K562 (cell line): ENCODE measurements around the gene DAB2IP. TPM values are rescaled to one million over a fixed set of nuclear protein-coding genes. Genes with fewer than 3 reads are reported as not detected.

Experiments
- ATAC-seq: fragments of 200-7000 bp; cut with Tn5 transposase; 3 replicates; pipeline ENCODE4 v1.9.1; 2020; ENCODE audit warnings: moderate library complexity
- BruUV-seq: library from RNA; stranded (reverse); fragments of 400-500 nt; replicated peaks from 2 replicates; lab custom pipeline; 2021; lab: Mats Ljungman, UMichigan
- CTCF ChIA-PET: fragments of 300-600 bp; formaldehyde crosslinking; extraction: SDS; loops from one replicate; lab custom pipeline; 2021; ENCODE audit warnings: low intra/inter-chr PET ratio; lab: Yijun Ruan, JAX
- POLR2A ChIA-PET: fragments of 300-600, 350-650 bp; sonication (Branson Sonifier 250); formaldehyde crosslinking; extraction: SDS; loops from one replicate; lab custom pipeline; 2021; ENCODE audit warnings: antibody characterized with exemption, inconsistent platforms; lab: Yijun Ruan, JAX
- DNase-seq, 4 experiments: peaks; one replicate each; pipeline versions ENCODE4 v3.0.0 to v3.0.0-alpha.2; 2011 to 2018; ENCODE audit warnings: low spot score in 3 of 4, mixed read lengths in 3 of 4; ENCODE audit errors: extremely low read depth in 1 of 4
- FAIRE-seq: peaks from 2 replicates; lab custom pipeline; 2011; peaks lifted over from hg19 to GRCh38; lab: Jason Lieb, UNC
- H2AFZ ChIP-seq: 2 replicates; pipeline ENCODE4 v1.6.0; 2011; ENCODE audit warnings: low read depth, low read length, control low read depth, inconsistent platforms
- H3K27ac ChIP-seq: fragments of 200-600 bp; 3 replicates; pipeline ENCODE4 v1.8.0; 2011; ENCODE audit warnings: low read depth, mild to moderate bottlenecking, control low read depth, inconsistent platforms, low read length, moderate library complexity, mixed read lengths; ENCODE audit errors: extremely low read depth
- H3K27me3 ChIP-seq, 2 experiments: fragments of 300-600 bp in 1 of 2; 2 replicates in 1 of 2; 3 replicates in 1 of 2; pipeline versions ENCODE4 v1.6.0 to v1.8.0; 2011; ENCODE audit warnings: inconsistent platforms in 2 of 2, low read length in 2 of 2, mild to moderate bottlenecking in 1 of 2, mixed read lengths in 1 of 2, moderate library complexity in 1 of 2; ENCODE audit not compliant: control insufficient read depth in 2 of 2, insufficient read depth in 2 of 2
- H3K36me3 ChIP-seq: fragments of 300-600 bp; 3 replicates; pipeline ENCODE4 v1.8.0; 2011; ENCODE audit warnings: mild to moderate bottlenecking, low read length, inconsistent platforms; ENCODE audit not compliant: control insufficient read depth, insufficient read depth
- H3K4me1 ChIP-seq, 2 experiments: fragments of 200-600 bp in 1 of 2; replicated peaks in 1 of 2; 2 replicates in 1 of 2; 3 replicates in 1 of 2; pipeline versions ENCODE4 v1.5.1 to v1.8.0; 2011; ENCODE audit warnings: inconsistent platforms in 2 of 2, low read length in 2 of 2, mild to moderate bottlenecking in 1 of 2, mixed read lengths in 1 of 2, moderate library complexity in 1 of 2; ENCODE audit not compliant: control insufficient read depth in 2 of 2, insufficient read depth in 2 of 2
- H3K4me2 ChIP-seq: 2 replicates; pipeline ENCODE4 v1.6.1; 2011; ENCODE audit warnings: low read length, control low read depth, inconsistent platforms, mixed read lengths; ENCODE audit not compliant: insufficient read depth
- H3K4me3 ChIP-seq: fragments of 200-600 bp; sonication (generic), shearing (Covaris generic); 2 replicates; pipeline ENCODE4 v1.5.1; 2016; ENCODE audit warnings: control low read depth, inconsistent platforms
- H3K79me2 ChIP-seq: fragments of 200-600 bp; 3 replicates; pipeline ENCODE4 v1.8.0; 2011; ENCODE audit warnings: low read length, inconsistent platforms; ENCODE audit not compliant: control insufficient read depth, insufficient read depth
- H3K9ac ChIP-seq, 2 experiments: 2 replicates each; pipeline versions ENCODE4 v1.6.0 to v1.6.1; 2011; ENCODE audit warnings: low read depth in 2 of 2, low read length in 2 of 2, control low read depth in 1 of 2, inconsistent platforms in 1 of 2, mild to moderate bottlenecking in 1 of 2, mixed read lengths in 1 of 2; ENCODE audit not compliant: insufficient read depth in 1 of 2
- H3K9me1 ChIP-seq: one replicate; pipeline ENCODE4 v1.6.0; 2011; ENCODE audit warnings: inconsistent platforms, mild to moderate bottlenecking, low read length, moderate library complexity; ENCODE audit not compliant: control insufficient read depth, insufficient read depth
- H3K9me3 ChIP-seq: replicated peaks from 2 replicates; pipeline ENCODE4 v1.5.1; 2011; ENCODE audit warnings: low read depth, low read length, inconsistent platforms; ENCODE audit not compliant: control insufficient read depth, insufficient read depth
- H4K20me1 ChIP-seq: replicated peaks from 2 replicates; pipeline ENCODE4 v1.6.1; 2011; ENCODE audit warnings: low read length, inconsistent platforms, mixed read lengths; ENCODE audit not compliant: control insufficient read depth, insufficient read depth
- CBX3 ChIP-seq, 2 experiments: IDR thresholded peaks; 1 replicate in 1 of 2; 2 replicates in 1 of 2; pipeline ENCODE4 v1.6.1; 2012; ENCODE audit warnings: inconsistent platforms in 2 of 2, low read length in 2 of 2, borderline replicate concordance in 1 of 2, control low read depth in 1 of 2
- CC2D1A ChIP-seq: fragments of 450-650 bp; IDR thresholded peaks from 2 replicates; pipeline ENCODE4 v1.6.1; 2017; ENCODE audit warnings: mild to moderate bottlenecking
- EHMT2 ChIP-seq: fragments of 450-650 bp; IDR thresholded peaks from 2 replicates; pipeline ENCODE4 v1.6.1; 2018; ENCODE audit warnings: antibody characterized with exemption
- ELK1 ChIP-seq: sonication (generic); formaldehyde crosslinking; IDR thresholded peaks from 2 replicates; pipeline ENCODE4 v1.8.1; 2022; ENCODE audit warnings: missing genetic modification reagents
- FOSL1 ChIP-seq: fragments of 200-800 bp; sonication (Bioruptor generic); conservative IDR thresholded peaks from 2 replicates; pipeline ENCODE4 v1.6.1; 2016; ENCODE audit warnings: missing genetic modification characterization, missing compliant biosample characterization
- FOXM1 ChIP-seq, 2 experiments: fragments of 450-650 bp in 1 of 2; sonication (generic) in 1 of 2; formaldehyde crosslinking in 1 of 2; IDR thresholded peaks; 2 replicates each; pipeline versions ENCODE4 v1.6.1 to v1.9.0; 2017 to 2022; ENCODE audit warnings: low read depth in 2 of 2, mild to moderate bottlenecking in 2 of 2, missing genetic modification reagents in 1 of 2, moderate library complexity in 1 of 2
- GATAD2B ChIP-seq: fragments of 450-650 bp; IDR thresholded peaks from 2 replicates; pipeline ENCODE4 v1.6.1; 2017; ENCODE audit warnings: mild to moderate bottlenecking, borderline replicate concordance
- KDM1A ChIP-seq, 2 experiments: fragments of 450-650 bp; IDR thresholded peaks; 2 replicates each; pipeline ENCODE4 v1.6.1; 2016; ENCODE audit warnings: mild to moderate bottlenecking in 2 of 2
- SP2 ChIP-seq: IDR thresholded peaks from 2 replicates; pipeline ENCODE4 v1.6.1; 2011; ENCODE audit warnings: mild to moderate bottlenecking, low read depth, low read length, moderate library complexity; ENCODE audit not compliant: poor library complexity, severe bottlenecking; ENCODE audit errors: extremely low read depth
- TCF7L2 ChIP-seq: fragments of 150-350 bp; IDR thresholded peaks from 2 replicates; pipeline ENCODE4 v1.6.1; 2016; ENCODE audit warnings: low read depth, mild to moderate bottlenecking, low read length, moderate library complexity
- ZBTB12 ChIP-seq: fragments of 250-450 bp; sonication (Bioruptor Pico); IDR thresholded peaks from 2 replicates; pipeline ENCODE4 v1.4.0; 2020
- ZKSCAN8 ChIP-seq: fragments of 200-800 bp; sonication (Bioruptor generic); IDR thresholded peaks from 2 replicates; pipeline ENCODE4 v1.6.1; 2016; ENCODE audit warnings: missing genetic modification characterization, missing compliant biosample characterization
- ZNF143 ChIP-seq: sonication (generic); formaldehyde crosslinking; IDR thresholded peaks from 2 replicates; pipeline ENCODE4 v1.9.0; 2022; ENCODE audit warnings: mild to moderate bottlenecking, missing genetic modification reagents
- ZNF175 ChIP-seq: fragments of 200-800 bp; sonication (Bioruptor generic); IDR thresholded peaks from 2 replicates; pipeline ENCODE4 v1.6.1; 2016; ENCODE audit warnings: low read depth, mild to moderate bottlenecking, missing genetic modification characterization, missing compliant biosample characterization
- ZNF561 ChIP-seq: fragments of 450-650 bp; formaldehyde crosslinking; conservative IDR thresholded peaks from 2 replicates; pipeline ENCODE4 v1.4.0; 2020; ENCODE audit warnings: mild to moderate bottlenecking, moderate library complexity
- ZNF717 ChIP-seq: fragments of 250-450 bp; sonication (Bioruptor Pico); IDR thresholded peaks from 2 replicates; pipeline ENCODE4 v1.5.0; 2021
- WGBS: fragments of 100-300 bp; shearing (Covaris generic); methylation state at CpG from one replicate; pipeline ENCODE4 v1.1.6; 2016; ENCODE audit warnings: low coverage, mixed read lengths; ENCODE audit not compliant: insufficient coverage; ENCODE audit errors: missing lambda C conversion rate; 5-methylcytosine and 5-hydroxymethylcytosine counted together
- in situ Hi-C: fragments of 300-500 bp; cut with MboI; formaldehyde crosslinking; loops from 4 replicates; pipeline ENCODE4 v1.15.0; 2018; ENCODE audit warnings: inconsistent platforms, mixed read lengths
- intact Hi-C: fragments of 100-400 bp; cut with micrococcal nuclease; formaldehyde crosslinking; loops from 2 replicates; pipeline ENCODE4 v1.14.2; 2022
- polyA plus RNA-seq, 8 experiments: library from polyadenylated mRNA; depleted of rRNA in 4 of 8; stranded (reverse) in 5 of 8; unstranded in 3 of 8; fragments of >200 nt; fragmentation: Nextera tagmentation in 2 of 8; fragmentation: Illumina TruSeq in 1 of 8; extraction: Ambion mirVana in 2 of 8; extraction: Trizol in 1 of 8; gene quantifications; 2 replicates each; pipeline versions ENCODE4 v1.2.1 to v1.2.3, GENCODE V29; 2011 to 2014; ENCODE audit warnings: inconsistent platforms in 1 of 8, missing spikeins in 1 of 8
- total RNA-seq, 7 experiments: library from RNA; depleted of rRNA in 6 of 7; stranded (reverse); fragments of >200 nt in 6 of 7; fragmentation: Illumina TruSeq in 2 of 7; extraction: Trizol in 2 of 7; gene quantifications; 2 replicates each; pipeline versions ENCODE4 v1.2.1 to v1.2.3, GENCODE V29; 2011 to 2021; ENCODE audit warnings: low replicate concordance in 1 of 7

Gene DAB2IP
- total and polyA plus RNA-seq, 9 of the 15 experiments (the other 6 are each of a cell fraction or from before 2014, with no cell fraction given): 0.04 to 0.31 (median 0.08) TPM; not detected in 5

GRCh38 chr9:121627427-121627826 is 24.0 kb upstream of the DAB2IP start:
- no TSS peak for BruUV-seq
- DNase-seq (no peak), ATAC-seq (no peak), FAIRE-seq (no peak)
- Histone ChIP-seq H3K4me1 (no peaks in the 10 kb centered on the region; a peak in 1 of 5 replicates), H3K27me3 (peaks cover 0 to 51% of the 10 kb centered on the region in 2 experiments; a peak in 2 of 5 replicates), H3K79me2 (no peaks in the 10 kb centered on the region), H3K9ac (no peak overlapping the region), H3K36me3 (no peaks in the 10 kb centered on the region), H4K20me1 (no peaks in the 10 kb centered on the region), H3K4me2 (no peak overlapping the region), H3K9me3 (no peaks in the 10 kb centered on the region), H3K4me3 (no peak overlapping the region), H3K9me1 (no peaks in the 10 kb centered on the region), H3K27ac (no peak overlapping the region), H2AFZ (no peak overlapping the region)
- POLR2A ChIA-PET: no interaction called here
- CTCF ChIA-PET: interaction anchor here (0.5 kb wide), 1 partner anchor 59 kb away, joined by 3 read pairs; no protein-coding TSS in a partner anchor
- TF ChIP-seq GATAD2B (no peak), ZNF143 (CRISPR knock-in tag) (no peak), CC2D1A (no peak), ZNF561 (CRISPR knock-in tag) (no peak), ZBTB12 (CRISPR knock-in tag) (no peak), SP2 (no peak), TCF7L2 (no peak), KDM1A (IDR thresholded peaks at IDR 0.05) (no peak), FOSL1 (tag) (no peak), ZKSCAN8 (CRISPR knock-in tag) (no peak), ELK1 (CRISPR knock-in tag) (no peak), ZNF175 (CRISPR knock-in tag) (no peak), FOXM1 (IDR thresholded peaks at IDR 0.05; ENCODE audit: low read depth) (no peak), FOXM1 (CRISPR knock-in tag; IDR thresholded peaks at IDR 0.05; ENCODE audit: low read depth) (no peak), CBX3 (IDR thresholded peaks at IDR 0.05; ENCODE audit: borderline replicate concordance in 1 of 2, low read length in 2 of 2) (no peak), EHMT2 (no peak), ZNF717 (CRISPR knock-in tag) (no peak)
- WGBS: 0% methylated on average over 6 of the region's 6 CpGs
- in situ Hi-C loops (no loop called here), intact Hi-C loops (loop anchor here (5.0 kb wide), 1 partner anchor 75 kb away; no protein-coding TSS in a partner anchor)
